HEK293T (cell line): Measurements from ENCODE around the gene SMIM29.

Source experiments
- ELF4 ChIP-seq: fragments of 450-650 bp; IDR thresholded peaks from 2 replicates; pipeline ENCODE4 v1.6.1; 2017; ENCODE audit warnings: antibody characterized with exemption
- SP1 ChIP-seq: fragments of 450-650 bp; IDR thresholded peaks from 2 replicates; pipeline ENCODE4 v1.6.1; 2017
- TARDBP ChIP-seq: fragments of 450-650 bp; IDR thresholded peaks from 2 replicates; pipeline ENCODE4 v1.6.1; 2016

- TF ChIP-seq ELF4 = no peak
- TF ChIP-seq SP1 = no peak
- no peak for TF ChIP-seq TARDBP
These were observed 2.6 kb downstream of the SMIM29 start for GRCh38 chr6:34246249-34246562.
